Adrenal gland (tissue), 12 donors: ENCODE results near the gene ANKIB1. TPM values are rescaled to one million over a fixed set of nuclear protein-coding genes. Genes with fewer than 3 reads are reported as not detected.

ENCODE experiments used
- DNase-seq, 7 donors: peaks; one replicate each; pipeline ENCODE4 v3.0.0-alpha.2; 2019 to 2020
- H3K27ac ChIP-seq, 5 donors: fragments of 200-600 bp; sonication (generic) in 4 of 5; 1 replicate in 3 of 5; 2 replicates in 2 of 5; pipeline versions ENCODE4 v1.5.1 to v1.8.0; 2016 to 2020; ENCODE audit warnings: mild to moderate bottlenecking in 1 of 5
- H3K27me3 ChIP-seq: fragments of 200-600 bp; 2 replicates; pipeline ENCODE4 v1.8.0; 2021
- H3K36me3 ChIP-seq, 2 donors: fragments of 200-600 bp; replicated peaks in 1 of 2; 1 replicate in 1 of 2; 2 replicates in 1 of 2; pipeline versions ENCODE4 v1.5.1 to v1.8.0; 2018 to 2022
- H3K4me1 ChIP-seq, 2 donors: fragments of 200-600 bp; replicated peaks in 1 of 2; 1 replicate in 1 of 2; 2 replicates in 1 of 2; pipeline versions ENCODE4 v1.5.1 to v1.8.0; 2018 to 2021
- H3K4me3 ChIP-seq, 4 donors: fragments of 200-600 bp; sonication (generic) in 3 of 4; one replicate each; pipeline ENCODE4 v1.5.1; 2016 to 2018
- H3K9me3 ChIP-seq, 3 donors: fragments of 200-600 bp; sonication (generic) in 1 of 3; replicated peaks in 1 of 3; 1 replicate in 2 of 3; 2 replicates in 1 of 3; pipeline versions ENCODE4 v1.5.1 to v1.8.0; 2016 to 2021
- CTCF ChIP-seq, 6 experiments: fragments of 450-650 bp in 4 of 6; fragments of 200-600 bp in 2 of 6; sonication (generic) in 1 of 6; IDR thresholded peaks; 1 replicate in 5 of 6; 2 replicates in 1 of 6; pipeline versions ENCODE4 v1.5.1 to v1.8.0; 2016 to 2021; ENCODE audit warnings: antibody characterized with exemption in 6 of 6, mild to moderate bottlenecking in 2 of 6, moderate library complexity in 1 of 6
- POLR2A ChIP-seq, 2 donors: fragments of 450-650 bp; IDR thresholded peaks; one replicate each; pipeline ENCODE4 v1.6.1; 2017; ENCODE audit warnings: antibody characterized with exemption in 2 of 2, mild to moderate bottlenecking in 2 of 2, moderate library complexity in 1 of 2
- WGBS, 4 donors: extraction: QIAGEN DNeasy Blood & Tissue Kit in 2 of 4; methylation state at CpG; one replicate each; pipeline versions ENCODE4 v1.1.5 to v1.1.7; 2013 to 2017; 5-methylcytosine and 5-hydroxymethylcytosine counted together
- intact Hi-C, 2 donors: fragments of 100-400 bp; cut with DNase I; formaldehyde crosslinking; loops; one replicate each; pipeline versions ENCODE4 v1.14.1 to v1.15.0; 2022 to 2023
- polyA plus RNA-seq, 3 donors: library from polyadenylated mRNA; stranded (reverse); fragments of 200-250 nt in 2 of 3; fragments of 350-450 nt in 1 of 3; fragmentation: Illumina TruSeq in 1 of 3; extraction: RNeasy Lipid Tissue Mini Kit (QIAGEN cat#74804) in 1 of 3; gene quantifications; one replicate each; pipeline ENCODE4 v1.2.3, GENCODE V29; 2013 to 2014
- total RNA-seq, 9 donors: library from RNA; depleted of rRNA in 4 of 9; stranded (reverse); fragments of >200 nt in 4 of 9; fragments of 120-200 nt in 1 of 9; fragmentation: NEBNext Ultra II Directional in 1 of 9; extraction: Animal tissue kit (Norgen Biotek cat#: 25700) in 1 of 9; gene quantifications; one replicate each; pipeline versions ENCODE4 v1.1.0 to v1.2.4, GENCODE V29; 2013 to 2023
- donor health status: healthy with polysubstance abuse.
- donor health status: Bipolar disorder and iron deficiency.
- donor health status: DM: yes; HTN: yes; CAD: no.
- donor health status: DM: no; HTN: no; CAD: no.
- donor health status: DM: no; HTN: no; CAD: no.
- donor health status: DM: yes; HTN: yes; CAD: no.

Gene ANKIB1
- total and polyA plus RNA-seq, 12 donors, result 10.3 to 57.0 (median 42.9) TPM

- Histone ChIP-seq H3K36me3 (no peaks in the 10 kb centered on the region), H3K4me3 (no peak overlapping the region), H3K9me3 (peaks cover 0 to 7% (median 0%) of the 10 kb centered on the region in 3 donors), H3K4me1 (peaks cover 0 to 17% of the 10 kb centered on the region in 2 donors), H3K27me3 (no peaks in the 10 kb centered on the region), H3K27ac (no peak overlapping the region)
- TF ChIP-seq CTCF (IDR thresholded peaks at IDR 0.05) (no peak), POLR2A (IDR thresholded peaks at IDR 0.05) (no peak)
- intact Hi-C loops, result no loop called here
- 94 to 98% (median 98%) methylated on average over 2 of the region's 2 CpGs for WGBS, 4 donors
- no peak for DNase-seq
Measured at GRCh38 chr7:92289321-92289720, 43.5 kb downstream of the ANKIB1 start.

GRCh38 chr7:92292981-92293380, 47.2 kb downstream of the ANKIB1 start:
- intact Hi-C loops, result no loop called here
- H3K27me3 ChIP-seq, result no peaks in the 10 kb centered on the region
- TF ChIP-seq POLR2A (IDR thresholded peaks at IDR 0.05) (no peak), CTCF (IDR thresholded peaks at IDR 0.05) (no peak)
- H3K9me3 ChIP-seq, result peaks cover 0 to 7% (median 0%) of the 10 kb centered on the region in 3 donors
- H3K27ac ChIP-seq, result no peak overlapping the region
- 85 to 90% (median 87%) methylated on average over 3 of the region's 3 CpGs for WGBS, 4 donors
- H3K4me1 ChIP-seq, result peaks cover 0 to 20% of the 10 kb centered on the region in 2 donors
- H3K4me3 ChIP-seq, result no peak overlapping the region
- no peak for DNase-seq
- H3K36me3 ChIP-seq, result peaks cover 0 to 5% of the 10 kb centered on the region in 2 donors

GRCh38 chr7:92293896-92294590, 48.3 kb downstream of the ANKIB1 start:
- 47 to 58% (median 51%) methylated on average over 2 of the region's 2 CpGs for WGBS, 4 donors
- Histone ChIP-seq H3K36me3 (peaks cover 0 to 5% of the 10 kb centered on the region in 2 donors), H3K4me3 (peak overlapping the region in 1 of 4 donors; percentile 16), H3K4me1 (peaks cover 0 to 20% of the 10 kb centered on the region in 2 donors), H3K9me3 (no peaks in the 10 kb centered on the region), H3K27me3 (no peaks in the 10 kb centered on the region), H3K27ac (no peak overlapping the region)
- DNase-seq, result no peak
- TF ChIP-seq CTCF (IDR thresholded peaks at IDR 0.05) (no peak), POLR2A (IDR thresholded peaks at IDR 0.05) (no peak)
- intact Hi-C loops, result no loop called here

- Histone ChIP-seq H3K9me3 (no peaks in the 10 kb centered on the region), H3K27ac (no peak overlapping the region), H3K27me3 (no peaks in the 10 kb centered on the region), H3K36me3 (peaks cover 0 to 5% of the 10 kb centered on the region in 2 donors), H3K4me3 (no peak overlapping the region), H3K4me1 (peaks cover 0 to 20% of the 10 kb centered on the region in 2 donors)
- intact Hi-C loops, result no loop called here
- DNase-seq, result no peak
- TF ChIP-seq POLR2A (IDR thresholded peaks at IDR 0.05), result no peak
- TF ChIP-seq CTCF (IDR thresholded peaks at IDR 0.05), result no peak
- WGBS, 4 donors, result 65 to 73% (median 69%) methylated on average over 1 of the region's 1 CpG
Measured at GRCh38 chr7:92295391-92295790, 49.6 kb downstream of the ANKIB1 start.
